Fibroblast of lung (primary cell): ENCODE data around the gene AKAP7.

Source experiments
- EZH2 ChIP-seq: IDR thresholded peaks from 2 replicates; pipeline ENCODE4 v1.5.1; 2012; ENCODE audit warnings: low read length, control low read depth, mild to moderate bottlenecking; ENCODE audit errors: missing control alignments
- TF ChIP-seq, protein P1 (sequence below), 2 donors: IDR thresholded peaks in 1 of 2; conservative IDR thresholded peaks in 1 of 2; 1 replicate in 1 of 2; 2 replicates in 1 of 2; pipeline ENCODE4 v1.5.1; 2011 to 2012; ENCODE audit warnings: low read length in 2 of 2, control low read depth in 1 of 2, inconsistent platforms in 1 of 2, low read depth in 1 of 2, mild to moderate bottlenecking in 1 of 2

DNA sequence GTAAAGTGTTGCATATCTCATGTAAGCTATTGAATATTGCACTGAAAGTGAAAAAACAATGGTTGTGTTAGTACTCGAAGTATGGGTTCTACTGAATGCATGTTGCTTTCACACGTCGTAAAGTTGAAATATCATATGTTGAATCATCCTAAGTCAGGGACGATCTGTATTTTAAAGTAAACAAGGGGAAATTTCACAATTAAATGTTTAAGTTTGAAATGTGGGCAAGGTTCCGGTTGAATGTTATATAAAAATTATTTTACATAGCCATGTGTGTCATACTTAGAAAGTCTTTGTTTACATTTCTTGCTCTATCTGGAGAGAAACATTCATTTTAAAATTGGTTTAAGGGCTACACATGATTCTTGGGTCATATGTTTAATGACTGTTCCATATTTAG lies 76.8 kb downstream of the AKAP7 start:
- TF ChIP-seq, protein P1, sequence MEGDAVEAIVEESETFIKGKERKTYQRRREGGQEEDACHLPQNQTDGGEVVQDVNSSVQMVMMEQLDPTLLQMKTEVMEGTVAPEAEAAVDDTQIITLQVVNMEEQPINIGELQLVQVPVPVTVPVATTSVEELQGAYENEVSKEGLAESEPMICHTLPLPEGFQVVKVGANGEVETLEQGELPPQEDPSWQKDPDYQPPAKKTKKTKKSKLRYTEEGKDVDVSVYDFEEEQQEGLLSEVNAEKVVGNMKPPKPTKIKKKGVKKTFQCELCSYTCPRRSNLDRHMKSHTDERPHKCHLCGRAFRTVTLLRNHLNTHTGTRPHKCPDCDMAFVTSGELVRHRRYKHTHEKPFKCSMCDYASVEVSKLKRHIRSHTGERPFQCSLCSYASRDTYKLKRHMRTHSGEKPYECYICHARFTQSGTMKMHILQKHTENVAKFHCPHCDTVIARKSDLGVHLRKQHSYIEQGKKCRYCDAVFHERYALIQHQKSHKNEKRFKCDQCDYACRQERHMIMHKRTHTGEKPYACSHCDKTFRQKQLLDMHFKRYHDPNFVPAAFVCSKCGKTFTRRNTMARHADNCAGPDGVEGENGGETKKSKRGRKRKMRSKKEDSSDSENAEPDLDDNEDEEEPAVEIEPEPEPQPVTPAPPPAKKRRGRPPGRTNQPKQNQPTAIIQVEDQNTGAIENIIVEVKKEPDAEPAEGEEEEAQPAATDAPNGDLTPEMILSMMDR (conservative IDR thresholded peaks at IDR 0.05 in 1 of 2, IDR thresholded peaks at IDR 0.05 in 1 of 2; ENCODE audit: low read depth in 1 of 2, low read length in 2 of 2) = no peak
- no peak for TF ChIP-seq EZH2
